GM13976 (cell line): ENCODE measurements around the gene F7.
"Not testable (repeated sequence)": the region's sequence is repeated elsewhere in the genome, so short reads cannot be mapped to it uniquely, and the experiment has no call there.

Experiments
- DNase-seq: peaks from one replicate; pipeline ENCODE4 v3.0.0; 2012; ENCODE audit warnings: low spot score
- CTCF ChIP-seq: IDR thresholded peaks from 2 replicates; pipeline ENCODE4 v1.5.1; 2012; ENCODE audit warnings: borderline replicate concordance, mild to moderate bottlenecking; ENCODE audit not compliant: insufficient read depth; ENCODE audit errors: extremely low read depth, missing control alignments, control extremely low read depth
- in situ Hi-C: fragments of 300-500 bp; cut with MboI; formaldehyde crosslinking; loops from one replicate; pipeline ENCODE4 v1.12.0; 2022; ENCODE audit warnings: low sequenced_read_pairs, mixed read lengths, inconsistent platforms; ENCODE audit not compliant: unreplicated experiment

Gene F7

GRCh38 chr13:113102727-113103126 lies 2.9 kb upstream of the F7 start:
- in situ Hi-C loops = no loop called here
- no peak for TF ChIP-seq CTCF
- no peak for DNase-seq

GRCh38 chr13:113103646-113104045 lies 1.9 kb upstream of the F7 start:
- no peak for TF ChIP-seq CTCF
- in situ Hi-C loops = no loop called here
- DNase-seq = no peak

- TF ChIP-seq CTCF = no peak
- no peak for DNase-seq
- in situ Hi-C loops = no loop called here
Observed at GRCh38 chr13:113105921-113106452, 396 bp downstream of the F7 start.

GRCh38 chr13:113106711-113107351 lies 1.2 kb downstream of the F7 start:
- no peak for TF ChIP-seq CTCF
- DNase-seq = no peak
- in situ Hi-C loops = no loop called here

GRCh38 chr13:113108521-113108920 lies 2.9 kb downstream of the F7 start:
- in situ Hi-C loops, DNase-seq: not testable (repeated sequence)

GRCh38 chr13:113109151-113110047 lies 3.8 kb downstream of the F7 start:
- no peak for TF ChIP-seq CTCF
- DNase-seq = no peak
- in situ Hi-C loops = no loop called here

GRCh38 chr13:113110048-113110851 lies 4.7 kb downstream of the F7 start:
- in situ Hi-C loops = no loop called here
- DNase-seq = no peak

More at GRCh38 chr13:113110048-113110851, 4.7 kb downstream of the F7 start:
- TF ChIP-seq CTCF = no peak
